ENCODE data around the gene TMEM183A.
A peak's percentile ranks its signal among the peaks of the same experiment; 100 is the strongest.

The TMEM183A gene

DNA sequence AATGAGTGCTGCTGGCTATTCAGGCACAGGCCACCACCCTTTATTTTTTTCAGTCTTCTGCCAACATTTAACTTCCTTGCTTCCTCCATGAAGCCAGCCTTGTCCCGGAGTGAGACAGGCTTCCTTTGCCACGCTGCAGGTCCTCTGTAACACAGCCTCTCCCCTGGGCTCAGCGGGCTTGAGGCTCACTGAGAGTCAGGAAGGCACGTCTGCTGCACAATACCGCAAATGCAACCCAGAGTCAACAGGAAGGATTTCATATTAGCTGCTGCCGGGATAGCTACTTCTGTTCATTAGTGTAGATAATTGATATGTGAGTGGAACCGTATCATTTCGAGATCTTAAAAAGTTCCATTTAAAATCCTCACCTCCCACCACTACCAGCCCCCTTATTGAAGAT is 56.1 kb downstream of the TMEM183A start:
- DNase-seq = no peak

DNA sequence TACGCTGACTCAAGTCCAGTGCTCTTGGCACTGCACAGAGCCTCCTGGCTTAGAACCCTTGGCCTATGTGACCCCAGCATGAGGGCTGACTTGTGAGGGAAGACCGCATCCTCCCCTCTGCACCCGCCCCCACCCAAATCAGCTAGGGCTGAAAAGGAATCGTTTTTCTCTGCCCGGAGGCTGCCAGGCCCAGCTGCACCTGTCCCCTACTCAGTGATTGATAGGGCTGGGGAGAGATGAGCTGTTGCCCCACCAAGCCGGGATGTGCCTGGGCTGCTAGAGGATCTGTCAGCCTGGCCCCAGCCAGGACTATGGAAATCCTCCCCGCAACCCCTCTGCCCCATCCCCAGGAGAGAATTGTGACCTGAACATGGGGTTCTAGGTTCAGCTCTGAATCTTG is 58.0 kb downstream of the TMEM183A start:
- DNase-seq = no peak

DNA sequence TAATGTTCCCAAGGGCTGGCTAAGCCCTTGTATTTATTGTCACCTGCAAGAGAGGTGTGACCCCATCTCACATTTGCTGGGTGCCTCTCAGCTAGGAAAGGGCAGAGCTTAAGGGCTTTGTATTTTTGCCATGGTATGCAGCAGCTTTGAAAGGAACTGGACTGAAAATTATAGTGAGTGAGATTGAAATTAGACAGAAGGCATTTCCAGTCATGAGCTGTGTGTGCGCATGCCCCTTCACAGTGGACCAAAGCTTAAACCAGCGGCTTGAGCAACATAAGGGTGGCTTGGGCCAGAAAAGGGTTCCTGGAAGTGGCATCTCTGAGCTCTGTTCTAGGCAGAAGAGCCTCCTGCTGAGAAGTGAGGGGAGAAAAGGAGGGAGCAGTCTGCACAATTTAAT is 58.8 kb downstream of the TMEM183A start:
- no peak for DNase-seq

DNA sequence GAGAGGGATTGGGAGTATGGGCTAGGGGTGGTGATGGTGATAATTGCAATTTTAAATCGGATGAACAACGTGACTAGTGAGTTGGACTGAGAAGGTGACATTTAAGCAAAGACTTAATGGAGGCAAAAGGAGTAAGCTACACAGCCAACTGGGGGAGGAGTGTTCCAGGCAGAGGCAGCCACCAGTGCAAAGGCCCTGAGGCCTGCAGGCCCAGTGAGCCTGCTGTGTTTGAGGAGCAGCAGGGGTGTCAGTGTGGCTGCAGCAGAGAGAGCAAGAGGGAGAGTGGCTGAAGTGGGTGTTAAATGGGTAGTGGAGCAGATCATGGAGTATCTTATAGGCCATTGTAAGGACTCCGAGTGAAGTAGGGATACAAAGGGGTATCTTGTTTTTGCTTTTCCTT is 59.8 kb downstream of the TMEM183A start:
- no peak for DNase-seq

DNA sequence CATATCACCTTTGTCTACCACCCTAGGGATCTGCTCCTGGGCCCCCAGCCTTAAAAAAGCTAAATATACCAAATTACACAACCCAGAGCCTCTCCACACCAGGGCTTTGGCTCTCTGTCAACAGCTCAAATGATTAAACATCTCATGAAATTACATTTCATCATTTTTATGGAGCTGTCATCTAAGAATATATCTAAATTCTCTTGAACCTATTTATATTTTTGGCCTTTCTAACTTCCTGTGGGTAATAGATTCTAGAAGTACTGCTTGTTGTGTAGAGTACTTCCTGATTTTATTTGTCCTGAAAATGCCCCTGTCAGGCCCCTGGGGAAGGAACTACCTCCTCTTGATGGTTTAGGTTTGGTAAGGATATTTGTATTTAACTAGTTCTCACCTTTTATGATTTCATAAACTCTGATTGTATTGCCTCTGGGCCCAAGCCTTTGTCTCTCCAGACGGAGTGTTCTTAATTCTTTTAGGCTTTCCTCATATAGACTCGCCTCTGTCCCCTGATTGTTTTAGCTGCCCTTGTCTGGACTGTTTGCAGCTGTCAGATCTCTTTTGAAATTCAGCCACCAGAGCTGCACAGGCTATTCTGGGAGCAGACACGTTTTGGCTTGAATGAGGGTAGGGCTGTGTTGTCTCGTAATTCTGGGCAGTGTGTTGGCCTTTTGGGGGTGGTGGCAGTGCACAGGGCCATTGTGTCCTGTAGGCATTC is 62.0 kb downstream of the TMEM183A start:
- DNase-seq = peak in 7 of 58 donors; percentile 5 to 39 (median 17)

DNA sequence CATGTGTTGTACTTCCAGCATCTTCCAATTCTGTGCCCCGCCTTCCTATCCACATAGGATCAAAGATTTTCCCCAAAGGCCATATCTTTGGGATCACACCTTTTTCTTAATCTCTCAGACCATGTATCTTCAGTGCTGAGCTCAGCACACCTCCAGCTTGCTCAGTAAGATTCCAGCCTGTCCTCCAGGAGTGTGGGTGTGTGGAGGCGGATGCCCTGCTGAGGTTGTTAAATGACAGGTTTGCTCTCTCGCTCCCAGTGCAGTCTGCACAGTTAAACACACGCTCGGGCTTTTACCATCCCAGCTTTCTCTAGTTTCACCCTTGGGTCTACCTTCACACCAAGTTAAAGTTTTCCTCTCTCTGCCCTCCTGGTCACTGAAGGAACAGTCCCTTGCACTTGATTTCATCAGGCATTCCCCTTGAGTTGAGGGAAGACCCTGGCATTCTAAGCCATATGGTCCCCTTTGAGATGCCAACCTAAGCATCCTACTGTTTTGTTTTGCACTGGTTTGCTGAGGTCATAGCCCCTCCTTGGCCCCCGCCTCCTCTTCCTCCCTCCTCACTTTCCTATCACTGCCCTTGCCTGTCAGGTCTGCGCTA is 64.9 kb downstream of the TMEM183A start:
- DNase-seq = no peak

DNA sequence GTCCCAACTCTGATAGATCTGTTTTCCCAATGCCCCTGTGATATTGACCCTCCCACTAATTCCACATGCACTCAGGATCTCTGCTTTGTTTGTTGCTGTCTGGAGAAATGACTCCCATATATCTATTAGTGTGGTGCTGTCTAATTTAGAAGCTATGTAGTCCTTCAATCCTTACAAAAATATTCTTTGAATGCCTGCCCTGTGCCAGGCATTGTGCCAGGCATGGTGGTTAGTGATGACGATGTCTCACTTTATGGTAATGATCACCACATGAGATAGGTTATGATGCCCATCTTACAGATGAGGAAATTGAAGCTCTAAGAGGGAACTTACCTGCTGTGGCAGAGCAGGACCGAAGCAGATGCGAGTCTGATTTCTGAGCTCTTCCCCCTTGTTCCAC is 65.7 kb downstream of the TMEM183A start:
- DNase-seq = no peak

DNA sequence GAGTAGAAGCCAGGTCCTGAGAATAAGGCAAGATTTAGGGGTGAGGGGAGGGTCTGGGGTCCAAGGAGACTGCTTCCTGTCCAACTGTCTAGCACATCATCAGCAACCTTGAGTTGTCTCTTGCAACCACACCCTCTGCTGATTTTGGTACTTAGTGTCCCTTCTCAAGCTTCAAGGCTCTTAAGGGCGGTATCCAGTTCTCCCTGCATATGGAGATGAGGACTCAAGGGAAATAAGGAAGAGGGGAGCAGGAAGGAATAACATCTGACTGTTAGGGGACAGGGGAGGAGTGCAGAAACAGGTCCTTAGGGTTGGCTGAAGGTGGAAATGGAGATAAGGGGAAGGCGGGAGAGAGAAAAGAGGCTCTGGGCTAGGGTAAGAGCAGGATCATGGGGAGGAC is 66.3 kb downstream of the TMEM183A start:
- DNase-seq = no peak
